Bone marrow (tissue), 2 donors: ENCODE results near the gene CDH18.

Experiments
- DNase-seq, 2 donors: peaks; one replicate each; lab custom pipeline; 2025; lab: John Stamatoyannopoulos, UW

Gene CDH18

DNA sequence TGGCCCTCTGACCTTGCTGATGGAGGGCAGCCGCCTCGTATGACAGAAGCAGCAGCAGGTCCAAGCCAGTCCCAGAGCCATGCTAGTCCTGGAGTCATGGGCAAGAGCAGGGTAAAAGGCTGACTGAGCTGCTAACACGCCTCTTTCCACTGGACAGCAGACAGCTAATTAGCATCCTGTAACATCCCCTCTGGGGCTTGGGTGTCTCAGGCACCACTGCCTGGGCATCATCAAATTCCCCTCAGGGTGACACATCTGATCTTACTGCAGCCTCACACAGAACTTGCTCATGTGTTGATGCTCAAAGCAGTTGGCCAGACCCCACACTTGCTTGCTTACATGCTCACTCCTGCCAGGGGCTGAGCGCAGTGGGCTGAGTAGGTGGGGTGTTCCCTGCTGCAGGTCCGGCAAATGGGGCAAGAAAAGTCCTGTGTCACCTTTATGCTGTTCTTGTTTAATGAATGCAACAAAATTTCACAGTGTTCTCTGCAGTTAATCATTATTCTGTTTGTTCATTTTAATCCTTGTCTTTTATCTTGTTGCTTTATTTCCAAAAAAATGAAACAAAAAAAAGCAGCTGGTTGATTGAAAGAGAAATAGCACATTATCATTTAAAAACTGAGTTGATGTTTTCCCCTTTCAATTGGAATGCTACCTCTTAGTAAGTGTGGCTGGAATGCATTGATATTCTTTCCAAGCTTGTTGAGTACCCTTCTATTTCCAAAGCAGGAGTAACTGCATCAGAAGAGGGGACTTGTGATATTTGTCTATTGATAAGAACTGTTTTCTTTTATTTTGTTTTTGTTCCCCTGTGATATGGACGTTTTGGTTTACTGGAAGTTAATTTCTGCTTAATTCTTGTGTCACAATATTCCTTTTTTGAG is 254.1 kb downstream of the CDH18 start:
- DNase-seq: no peak

DNA sequence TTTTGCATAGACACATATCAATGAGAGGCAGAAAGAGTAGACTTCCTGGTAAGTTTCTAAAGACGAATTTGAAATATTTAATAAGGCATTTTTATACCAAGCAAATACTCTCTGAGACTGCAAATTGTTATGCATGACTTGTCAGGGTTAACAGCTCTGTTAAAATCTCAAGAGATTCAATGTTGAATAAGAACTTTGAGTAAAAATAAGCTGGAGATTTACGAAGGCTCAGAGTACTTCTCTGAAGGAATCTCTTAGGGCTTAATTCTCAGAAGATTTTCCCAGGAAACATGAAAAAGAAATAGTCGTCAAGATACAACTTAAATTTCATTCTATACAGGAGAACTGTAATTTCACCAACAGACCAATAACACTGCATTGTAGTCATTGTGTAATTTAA is 259.4 kb downstream of the CDH18 start:
- no peak for DNase-seq

DNA sequence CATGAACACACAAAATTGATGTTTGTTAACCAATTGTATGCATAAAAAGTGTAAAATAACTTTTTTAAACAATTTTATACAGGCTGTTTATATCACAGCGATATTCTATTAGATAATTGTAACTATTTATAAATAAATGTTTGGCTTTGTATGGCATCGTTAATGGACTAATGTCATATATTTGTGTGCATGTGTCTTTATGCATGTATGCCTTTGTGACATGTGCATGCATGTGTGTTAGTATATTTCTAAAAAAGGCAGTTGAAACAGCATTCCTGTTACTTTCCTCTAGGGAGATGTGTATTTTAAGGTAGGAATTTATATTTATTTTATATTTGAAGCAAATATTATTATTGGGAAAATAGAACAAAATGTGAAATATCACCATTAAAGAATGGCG is 268.9 kb downstream of the CDH18 start:
- DNase-seq: no peak

- no peak for DNase-seq
Measured at GRCh38 chr5:19713740-19714139, 274.3 kb downstream of the CDH18 start.

GRCh38 chr5:19709403-19709802 is 278.6 kb downstream of the CDH18 start:
- no peak for DNase-seq

DNA sequence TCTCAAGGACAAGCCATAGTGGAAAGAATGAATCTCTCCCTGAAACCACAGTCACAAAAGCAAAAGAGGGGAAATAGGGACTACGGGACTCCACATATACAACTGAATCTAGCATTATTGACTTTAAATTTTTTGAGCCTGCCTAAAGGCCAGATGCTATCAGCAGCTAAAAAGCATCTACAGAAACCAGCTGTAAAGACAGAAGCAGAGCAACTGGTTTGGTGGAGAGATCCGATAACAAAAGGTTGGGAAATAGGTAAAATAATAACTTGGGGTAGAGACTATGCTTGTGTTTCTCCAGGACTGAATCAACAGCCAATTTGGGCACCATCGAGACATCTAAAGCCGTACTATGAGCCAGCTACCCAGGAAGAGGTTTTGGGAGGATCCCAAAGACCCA is 281.2 kb downstream of the CDH18 start:
- DNase-seq: no peak

DNA sequence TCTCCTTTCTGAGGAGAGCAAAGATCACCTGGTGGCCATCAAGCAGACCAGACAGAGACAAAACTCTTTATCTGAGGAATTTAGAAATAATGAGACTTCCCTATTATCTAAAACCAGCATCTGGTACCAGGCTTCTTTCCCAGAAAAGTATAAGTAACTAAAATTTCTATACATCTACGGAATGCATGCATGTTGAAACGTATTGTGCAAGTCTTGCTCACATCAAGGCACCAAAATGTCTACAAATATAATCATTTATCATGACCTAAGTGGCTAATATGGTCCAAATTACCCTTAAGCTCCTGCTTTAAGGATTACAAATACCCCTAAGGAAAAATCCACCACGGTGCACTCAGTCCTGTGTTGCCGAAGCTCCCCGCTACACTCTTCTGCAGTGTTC is 286.3 kb downstream of the CDH18 start:
- no peak for DNase-seq

DNA sequence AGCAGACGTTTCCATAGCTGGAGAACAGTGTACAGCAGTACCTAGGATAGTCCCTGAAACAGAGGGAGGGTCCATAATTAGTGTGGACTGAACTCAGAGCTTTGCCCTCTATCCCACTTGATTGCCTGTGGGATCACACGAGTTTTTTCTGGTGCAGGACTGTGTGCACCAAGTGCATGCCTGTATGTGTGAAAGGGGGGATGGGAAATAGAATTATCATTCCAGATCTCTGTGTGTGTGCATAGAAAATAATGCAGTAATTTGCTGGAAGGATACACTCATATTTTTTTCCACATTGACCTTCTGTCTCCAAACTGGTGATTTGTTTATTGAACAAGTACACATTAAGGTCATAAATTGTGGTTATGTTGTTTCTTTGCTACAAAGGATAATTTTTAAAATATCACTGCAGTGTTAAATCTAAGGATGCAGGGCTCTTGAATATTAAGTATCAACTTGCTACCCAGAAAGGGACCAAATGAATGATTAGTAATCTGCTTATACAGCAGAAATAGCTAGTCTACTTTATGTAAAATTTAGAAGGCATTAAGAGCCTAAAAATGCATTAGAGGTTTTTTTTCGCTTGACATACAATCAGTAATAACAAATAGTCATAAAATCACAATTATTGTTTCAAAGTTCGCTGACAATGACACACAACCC is 292.9 kb downstream of the CDH18 start:
- no peak for DNase-seq

DNA sequence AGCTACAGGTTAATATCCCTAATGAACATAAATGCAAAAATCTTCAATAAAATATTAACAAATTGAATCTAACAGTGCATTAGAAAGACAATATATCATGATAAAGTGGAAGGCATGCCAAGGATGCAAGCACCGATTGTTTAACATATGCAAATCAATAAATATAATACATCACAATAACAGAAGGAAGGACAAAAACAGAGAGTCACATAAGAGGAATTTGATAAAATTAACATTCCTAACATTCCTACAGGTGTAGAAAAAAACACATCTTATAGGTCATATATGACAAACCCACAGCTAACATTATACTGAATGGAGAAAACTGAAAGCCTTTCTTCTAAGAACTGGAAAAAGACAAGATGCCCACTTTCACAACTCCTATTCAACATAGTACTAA is 297.0 kb downstream of the CDH18 start:
- no peak for DNase-seq

DNA sequence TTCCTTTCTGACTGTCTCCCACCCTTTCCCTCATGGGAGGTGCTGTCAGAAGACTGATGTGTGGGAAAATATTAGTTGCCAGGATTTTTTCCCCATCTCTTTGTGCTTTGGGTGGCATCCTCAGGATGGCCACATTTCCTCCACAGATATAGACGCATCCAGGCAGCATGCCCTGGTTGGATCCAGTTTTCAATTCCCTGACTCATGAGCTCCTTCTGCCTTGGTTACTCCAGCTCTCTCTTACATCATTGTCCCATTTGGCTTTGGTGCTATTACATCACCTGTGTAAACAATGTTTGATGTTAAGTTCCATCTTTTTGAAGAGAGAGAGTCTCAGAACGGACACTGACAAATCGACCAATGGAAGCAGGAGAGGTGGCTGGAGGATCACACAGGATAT is 302.5 kb downstream of the CDH18 start:
- DNase-seq: no peak

DNA sequence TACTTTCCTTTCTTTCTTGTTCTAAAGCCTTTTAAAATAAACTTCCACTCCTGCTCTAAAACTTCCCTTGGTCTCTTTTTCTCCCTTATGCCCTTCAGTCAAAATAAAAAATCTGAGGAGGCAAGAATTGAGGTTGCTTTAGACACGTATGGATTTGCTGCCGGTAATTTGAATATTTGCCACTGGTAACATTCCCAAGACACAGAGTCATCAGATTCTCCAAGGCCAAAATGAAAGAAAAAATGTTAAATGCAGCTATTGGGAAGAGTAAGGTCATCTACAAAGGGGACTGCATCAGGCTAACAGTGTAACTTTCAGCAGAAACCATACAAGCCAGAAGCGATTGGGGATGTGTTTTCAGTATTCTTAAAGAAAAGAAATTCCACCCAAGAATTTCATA is 311.1 kb downstream of the CDH18 start:
- DNase-seq: no peak

DNA sequence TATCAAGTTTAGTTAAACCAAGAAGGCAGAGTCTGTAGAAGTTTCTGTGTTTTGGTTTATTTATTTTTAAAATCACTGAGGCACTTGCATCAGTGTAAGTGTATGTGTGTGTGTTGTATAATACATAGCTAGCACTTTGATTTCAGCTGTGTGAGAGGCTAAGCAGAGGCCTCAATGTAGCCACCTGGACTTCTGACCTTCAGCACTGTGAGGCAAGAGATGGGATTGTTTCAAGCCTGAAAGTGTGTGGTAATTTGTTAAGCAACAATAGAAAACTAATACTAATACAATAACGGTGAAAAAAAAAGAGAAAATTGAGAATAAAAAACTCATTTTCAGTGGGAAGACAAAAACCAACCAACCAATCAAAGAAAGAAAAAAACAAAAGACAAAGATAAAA is 327.3 kb downstream of the CDH18 start:
- DNase-seq: no peak

DNA sequence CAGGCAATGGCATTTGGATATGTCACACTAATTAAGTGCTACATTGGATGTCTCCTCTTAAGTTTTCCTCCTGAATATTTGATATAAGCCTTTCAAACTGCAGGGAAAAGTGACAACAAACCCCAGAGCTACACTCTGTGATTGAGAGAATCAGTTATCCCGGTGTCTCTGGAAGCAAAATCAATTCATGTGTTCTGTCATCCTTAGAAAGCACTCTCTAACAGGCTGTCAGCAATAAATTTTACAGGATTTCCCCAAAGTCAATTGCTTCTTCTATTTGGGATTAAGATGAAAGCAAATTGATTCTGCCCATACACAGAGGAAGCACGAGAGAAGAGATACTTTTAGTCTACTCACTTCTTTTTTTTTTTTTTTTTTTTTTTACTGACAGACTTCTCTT is 332.4 kb downstream of the CDH18 start:
- no peak for DNase-seq

- no peak for DNase-seq
Measured at GRCh38 chr5:19638461-19638860, 349.5 kb downstream of the CDH18 start.

DNA sequence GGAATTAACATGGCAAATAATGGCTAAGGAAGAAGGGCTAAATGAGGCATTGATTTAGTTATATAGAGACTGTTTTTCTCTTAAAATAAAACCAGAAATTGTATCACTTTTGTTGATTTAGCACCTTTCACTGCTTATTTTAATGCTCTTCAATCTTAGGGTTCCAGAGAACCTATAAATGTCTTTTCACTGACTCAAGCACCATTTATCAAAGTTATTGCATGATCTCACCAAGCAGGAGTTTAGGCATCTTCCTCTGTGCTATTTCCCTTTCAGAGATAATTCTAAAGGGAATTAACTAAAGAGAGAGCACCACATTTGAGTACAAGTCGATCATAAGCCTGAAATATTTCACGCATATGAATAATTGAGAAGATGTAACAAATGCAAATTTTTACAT is 357.1 kb downstream of the CDH18 start:
- no peak for DNase-seq

- DNase-seq: no peak
Measured at GRCh38 chr5:19626211-19626610, 361.8 kb downstream of the CDH18 start.

DNA sequence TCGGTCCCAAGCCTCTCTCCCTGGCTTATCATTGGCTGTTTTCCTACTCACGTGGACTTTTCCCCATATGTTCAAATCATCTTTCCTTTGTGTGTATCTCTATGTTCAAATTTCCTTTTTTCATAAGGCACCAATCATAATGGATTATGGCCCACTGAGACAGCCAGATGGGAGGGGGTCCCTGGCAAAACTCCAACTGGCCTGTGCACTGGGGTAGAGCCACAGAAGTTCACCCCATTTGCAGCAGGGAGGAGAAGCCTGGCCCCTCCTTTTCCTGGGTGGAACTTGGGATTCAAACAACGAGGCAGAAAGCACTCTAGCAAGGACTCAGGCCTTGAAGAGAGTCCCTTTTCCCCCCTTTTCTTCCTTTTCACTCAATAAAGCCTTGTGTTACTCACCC is 362.4 kb downstream of the CDH18 start:
- DNase-seq: no peak

DNA sequence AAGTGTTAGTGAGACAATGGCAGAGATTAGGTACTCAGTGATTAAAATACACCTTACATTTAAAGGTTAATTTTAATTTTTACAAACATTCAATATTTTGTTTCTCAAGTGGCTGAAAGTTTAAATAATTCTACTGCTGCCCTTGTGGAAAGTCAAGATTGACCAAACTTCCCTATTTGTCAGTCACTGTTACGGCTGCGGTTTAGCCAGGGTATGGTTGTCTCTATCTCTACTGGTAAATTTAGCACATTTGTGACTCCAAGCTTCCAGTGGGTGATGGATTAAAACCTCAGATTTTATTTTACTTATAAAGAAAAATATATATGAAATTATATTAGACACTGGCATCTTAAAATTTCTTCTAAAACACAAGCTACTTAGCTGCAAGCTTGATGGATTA is 368.4 kb downstream of the CDH18 start:
- no peak for DNase-seq

DNA sequence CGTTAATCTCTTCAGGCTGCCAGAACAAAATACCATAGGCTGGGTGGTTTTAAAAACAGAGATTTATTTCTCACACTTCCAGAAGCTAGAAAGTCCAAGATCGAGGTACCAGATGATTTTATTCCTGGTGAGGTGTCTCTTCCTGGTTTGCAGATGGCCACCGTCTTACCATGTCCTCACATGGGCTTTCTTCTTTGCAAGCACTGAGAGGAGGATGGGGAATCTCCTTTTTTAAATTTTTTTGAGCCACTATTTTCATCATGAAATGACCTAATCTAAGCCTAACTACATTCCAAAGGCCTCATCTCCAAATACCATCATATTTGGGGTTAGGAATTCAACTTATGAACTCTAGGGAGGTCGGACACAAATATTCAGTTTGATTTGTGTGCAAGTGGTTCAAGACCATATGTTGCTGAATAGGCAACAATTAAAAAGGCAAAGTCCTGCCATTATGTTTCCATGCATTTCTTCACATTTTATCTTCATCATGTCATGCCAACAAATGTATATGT is 371.2 kb downstream of the CDH18 start:
- no peak for DNase-seq

- DNase-seq: no peak
Measured at GRCh38 chr5:19615661-19616060, 372.3 kb downstream of the CDH18 start.

- no peak for DNase-seq
Measured at GRCh38 chr5:19615071-19615470, 372.9 kb downstream of the CDH18 start.

GRCh38 chr5:19608444-19609002 is 379.5 kb downstream of the CDH18 start:
- DNase-seq: no peak

DNA sequence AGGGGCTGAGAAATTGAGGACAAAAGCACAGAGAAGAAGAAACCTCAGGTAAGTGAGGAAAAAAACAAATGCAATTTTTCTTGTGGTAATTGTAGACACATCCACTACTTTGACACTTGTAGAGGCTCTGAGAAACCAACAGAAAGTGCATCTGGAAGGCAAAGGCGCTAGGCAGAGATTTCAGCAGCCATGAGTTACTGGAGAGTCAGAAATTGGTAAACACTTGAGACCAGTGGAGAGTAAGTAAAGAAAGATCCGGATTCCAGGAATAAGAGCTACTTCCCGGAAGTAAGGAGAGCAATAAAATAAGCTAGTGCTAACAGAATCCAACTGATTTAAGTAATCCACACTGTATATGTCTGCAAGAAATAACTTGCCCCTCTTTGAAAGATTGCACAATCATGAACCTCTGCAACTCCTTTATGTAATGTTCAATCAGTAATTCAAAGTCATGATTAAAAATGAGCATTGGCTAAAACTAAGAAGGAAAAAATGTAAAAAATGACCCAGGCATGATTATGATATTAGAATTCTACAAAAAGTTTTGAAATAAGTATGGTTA is 382.1 kb downstream of the CDH18 start:
- DNase-seq: no peak
